ENCODE results near the gene MYO1C.

- TF ChIP-seq EZH2phosphoT487 (conservative IDR thresholded peaks at IDR 0.05; ENCODE audit: low read length) (no peak), CTCF (IDR thresholded peaks at IDR 0.05; ENCODE audit: insufficient read depth, low read length, poor library complexity, severe bottlenecking) (no peak)
These were observed 45.4 kb downstream of the MYO1C start for GRCh38 chr17:1447052-1447451.
